Bronchial epithelial cell (primary cell): Measurements from ENCODE around the gene SMARCC2. TPM values are rescaled to one million over a fixed set of nuclear protein-coding genes. Genes with fewer than 3 reads are reported as not detected.

Experiments used
- DNase-seq: peaks from one replicate; pipeline ENCODE4 v3.0.0-alpha.2; 2010; ENCODE audit warnings: low read depth
- FAIRE-seq: peaks from 2 replicates; lab custom pipeline; 2011; peaks lifted over from hg19 to GRCh38; lab: Jason Lieb, UNC
- H3K27me3 ChIP-seq: 2 replicates; pipeline ENCODE4 v1.5.1; 2011; ENCODE audit warnings: low read length; ENCODE audit not compliant: control insufficient read depth, insufficient read depth
- H3K36me3 ChIP-seq: 2 replicates; pipeline ENCODE4 v1.5.1; 2011; ENCODE audit warnings: low read length; ENCODE audit not compliant: control insufficient read depth, insufficient read depth
- H3K4me3 ChIP-seq: 2 replicates; pipeline ENCODE4 v1.5.1; 2011; ENCODE audit warnings: mild to moderate bottlenecking, low read depth, low read length, control low read depth
- CTCF ChIP-seq: IDR thresholded peaks from 2 replicates; pipeline ENCODE4 v1.5.1; 2011; ENCODE audit warnings: mild to moderate bottlenecking, moderate library complexity, low read length, control low read depth, inconsistent platforms; ENCODE audit not compliant: insufficient read depth, severe bottlenecking
- total RNA-seq: library from RNA; depleted of rRNA; stranded (reverse); fragments of >200 nt; gene quantifications from 2 replicates; pipeline ENCODE4 v1.2.1, GENCODE V29; 2014

Gene SMARCC2
- total RNA-seq, 1 donor from 2014 or later: 14.0 TPM

GRCh38 chr12:56124133-56124532, 65.2 kb downstream of the SMARCC2 start:
- H3K27me3 ChIP-seq: no peaks in the 10 kb centered on the region
- no peak for TF ChIP-seq CTCF
- no peak for FAIRE-seq

GRCh38 chr12:56122637-56123036, 66.6 kb downstream of the SMARCC2 start:
- Histone ChIP-seq H3K36me3 (peaks cover 12% of the 10 kb centered on the region), H3K4me3 (no peak overlapping the region), H3K27me3 (no peaks in the 10 kb centered on the region)
- FAIRE-seq (no peak), DNase-seq (no peak)
- no peak for TF ChIP-seq CTCF

More at GRCh38 chr12:56124133-56124532, 65.2 kb downstream of the SMARCC2 start:
- no peak for DNase-seq
- Histone ChIP-seq H3K36me3 (peaks cover 10% of the 10 kb centered on the region), H3K4me3 (no peak overlapping the region)

GRCh38 chr12:56121204-56121870, 67.9 kb downstream of the SMARCC2 start:
- TF ChIP-seq CTCF: no peak
- no peak overlapping the region for H3K4me3 ChIP-seq
- H3K36me3 ChIP-seq: peaks cover 13% of the 10 kb centered on the region
- no peak for DNase-seq
- FAIRE-seq: no peak
- H3K27me3 ChIP-seq: no peaks in the 10 kb centered on the region

GRCh38 chr12:56120158-56120846, 69.0 kb downstream of the SMARCC2 start:
- peaks cover 13% of the 10 kb centered on the region for H3K36me3 ChIP-seq
- H3K27me3 ChIP-seq: no peaks in the 10 kb centered on the region
- no peak overlapping the region for H3K4me3 ChIP-seq
- TF ChIP-seq CTCF: no peak
- FAIRE-seq: no peak
- peak; percentile 75 for DNase-seq

GRCh38 chr12:56119361-56119796, 69.9 kb downstream of the SMARCC2 start:
- peaks cover 13% of the 10 kb centered on the region for H3K36me3 ChIP-seq
- no peak overlapping the region for H3K4me3 ChIP-seq
- no peak for FAIRE-seq
- no peaks in the 10 kb centered on the region for H3K27me3 ChIP-seq
- peak; percentile 69 for TF ChIP-seq CTCF
- peak; percentile 80 for DNase-seq
